Measurements from ENCODE around the gene SLC37A1. TPM values are rescaled to one million over a fixed set of nuclear protein-coding genes. Genes with fewer than 3 reads are reported as not detected.
"Not testable (repeated sequence)": the region's sequence is repeated elsewhere in the genome, so short reads cannot be mapped to it uniquely, and the experiment has no call there.

SLC37A1 gene
- polyA plus RNA-seq, 3 donors, result 5.9 to 6.8 (median 6.7) TPM

- DNase-seq (ENCODE audit: low read depth in 3 of 3, low spot score in 2 of 3), result no peak
Observed at GRCh38 chr21:42609811-42610210, 96.2 kb downstream of the SLC37A1 start.

GRCh38 chr21:42611852-42612251 is 98.2 kb downstream of the SLC37A1 start:
- DNase-seq (ENCODE audit: low read depth in 3 of 3, low spot score in 2 of 3), result no peak

GRCh38 chr21:42612390-42612789 is 98.7 kb downstream of the SLC37A1 start:
- DNase-seq (ENCODE audit: low read depth in 3 of 3, low spot score in 2 of 3), result no peak

- DNase-seq (ENCODE audit: low read depth in 3 of 3, low spot score in 2 of 3), result no peak
Observed at GRCh38 chr21:42613756-42614155, 100.1 kb downstream of the SLC37A1 start.

GRCh38 chr21:42614396-42614795 is 100.7 kb downstream of the SLC37A1 start:
- no peak for DNase-seq (ENCODE audit: low read depth in 3 of 3, low spot score in 2 of 3)

GRCh38 chr21:42614811-42615351 is 101.2 kb downstream of the SLC37A1 start:
- no peak for DNase-seq (ENCODE audit: low read depth in 3 of 3, low spot score in 2 of 3)

GRCh38 chr21:42615377-42615776 is 101.7 kb downstream of the SLC37A1 start:
- DNase-seq (ENCODE audit: low read depth in 3 of 3, low spot score in 2 of 3), result not testable (repeated sequence)

- DNase-seq (ENCODE audit: low read depth in 3 of 3, low spot score in 2 of 3), result no peak
Observed at GRCh38 chr21:42615924-42616323, 102.3 kb downstream of the SLC37A1 start.

GRCh38 chr21:42616446-42616845 is 102.8 kb downstream of the SLC37A1 start:
- no peak for DNase-seq (ENCODE audit: low read depth in 3 of 3, low spot score in 2 of 3)

- no peak for DNase-seq (ENCODE audit: low read depth in 3 of 3, low spot score in 2 of 3)
Observed at GRCh38 chr21:42616941-42617340, 103.3 kb downstream of the SLC37A1 start.

GRCh38 chr21:42617486-42617885 is 103.8 kb downstream of the SLC37A1 start:
- DNase-seq (ENCODE audit: low read depth in 3 of 3, low spot score in 2 of 3), result no peak

GRCh38 chr21:42618707-42619102 is 105.1 kb downstream of the SLC37A1 start:
- no peak for DNase-seq (ENCODE audit: low read depth in 3 of 3, low spot score in 2 of 3)

- DNase-seq (ENCODE audit: low read depth in 3 of 3, low spot score in 2 of 3), result no peak
Observed at GRCh38 chr21:42619166-42619565, 105.5 kb downstream of the SLC37A1 start.

- DNase-seq (ENCODE audit: low read depth in 3 of 3, low spot score in 2 of 3), result no peak
Observed at GRCh38 chr21:42619841-42620240, 106.2 kb downstream of the SLC37A1 start.

- DNase-seq (ENCODE audit: low read depth in 3 of 3, low spot score in 2 of 3), result peak in 1 of 3 donors; percentile 51
Observed at GRCh38 chr21:42621166-42621818, 107.6 kb downstream of the SLC37A1 start.

- peak in 2 of 3 donors; percentile 67 to 75 for DNase-seq (ENCODE audit: low read depth in 3 of 3, low spot score in 2 of 3)
Observed at GRCh38 chr21:42621819-42622177, 108.1 kb downstream of the SLC37A1 start.

GRCh38 chr21:42622284-42622683 is 108.6 kb downstream of the SLC37A1 start:
- DNase-seq (ENCODE audit: low read depth in 3 of 3, low spot score in 2 of 3), result no peak

GRCh38 chr21:42623694-42624093 is 110.0 kb downstream of the SLC37A1 start:
- DNase-seq (ENCODE audit: low read depth in 3 of 3, low spot score in 2 of 3), result no peak

- no peak for DNase-seq (ENCODE audit: low read depth in 3 of 3, low spot score in 2 of 3)
Observed at GRCh38 chr21:42624095-42624790, 110.6 kb downstream of the SLC37A1 start.

GRCh38 chr21:42624936-42625335 is 111.3 kb downstream of the SLC37A1 start:
- DNase-seq (ENCODE audit: low read depth in 3 of 3, low spot score in 2 of 3), result no peak

- DNase-seq (ENCODE audit: low read depth in 3 of 3, low spot score in 2 of 3), result no peak
Observed at GRCh38 chr21:42626171-42626570, 112.5 kb downstream of the SLC37A1 start.

Measured in right renal cortex interstitium (tissue), 3 donors.